ENCODE measurements around the gene PCDH8.

PCDH8 gene

DNA sequence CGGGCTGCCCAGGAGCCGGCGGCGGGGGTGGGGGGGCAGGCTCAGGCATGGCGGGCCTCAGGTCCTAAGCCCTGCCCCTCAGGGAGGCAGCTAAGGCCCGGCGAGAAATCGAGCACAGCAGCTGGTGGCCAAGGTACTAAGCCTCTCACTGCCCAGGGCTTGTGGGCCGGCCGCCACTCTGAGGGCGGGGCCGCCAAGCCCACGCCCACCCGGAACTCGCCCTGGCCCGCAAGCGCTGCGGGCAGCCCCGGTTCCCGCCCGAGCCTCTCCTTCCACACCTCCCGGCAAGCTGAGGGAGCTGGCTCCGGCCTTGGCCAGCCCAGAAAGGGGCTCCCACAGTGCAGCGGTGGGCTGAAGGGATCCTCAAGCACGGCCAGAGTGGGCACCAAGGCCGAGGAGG lies 33.1 kb downstream of the PCDH8 start:
- TF ChIP-seq POLR2AphosphoS5 (IDR thresholded peaks at IDR 0.05; ENCODE audit: borderline replicate concordance, low read depth, low read length), result no peak
- no peak for TF ChIP-seq EZH2 (IDR thresholded peaks at IDR 0.05)
- no peak for TF ChIP-seq FOXP2 (optimal IDR thresholded peaks at IDR 0.05; ENCODE audit: control extremely low read depth, extremely low read length, insufficient read depth)
- no peaks in the 10 kb centered on the region for H3K36me3 ChIP-seq (ENCODE audit: insufficient read depth, low read length)
- H3K9ac ChIP-seq (ENCODE audit: insufficient read length), result no peak overlapping the region
- no peak overlapping the region for H3K27ac ChIP-seq
- H3K9me3 ChIP-seq (ENCODE audit: low read depth, low read length), result no peaks in the 10 kb centered on the region
- DNase-seq (ENCODE audit: low read depth, low spot score), result no peak
- no peak overlapping the region for H3K4me3 ChIP-seq

DNA sequence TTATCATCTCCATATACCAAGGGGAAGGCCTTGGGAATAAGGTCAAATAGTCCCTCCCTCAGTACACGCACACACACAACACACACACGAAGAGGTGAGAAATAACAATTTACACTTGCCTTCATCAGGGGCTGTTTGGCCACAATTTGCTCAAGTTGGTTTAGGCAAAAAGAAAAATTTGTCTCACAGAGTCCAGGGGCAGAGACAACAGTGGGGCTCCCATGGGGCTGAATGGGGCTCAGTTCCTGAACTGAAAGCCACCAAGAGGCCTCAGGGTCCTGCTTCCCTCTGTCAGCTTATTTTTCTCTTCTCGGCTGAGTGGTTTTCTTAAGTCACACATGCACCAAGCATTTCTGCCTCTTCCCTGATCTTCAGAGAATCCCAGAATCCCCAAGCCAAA lies 35.5 kb downstream of the PCDH8 start:
- Histone ChIP-seq H3K36me3 (ENCODE audit: insufficient read depth, low read length) (no peaks in the 10 kb centered on the region), H3K27ac (no peak overlapping the region), H3K4me3 (no peak overlapping the region), H3K9me3 (ENCODE audit: low read depth, low read length) (no peaks in the 10 kb centered on the region), H3K9ac (ENCODE audit: insufficient read length) (no peak overlapping the region)
- no peak for TF ChIP-seq POLR2AphosphoS5 (IDR thresholded peaks at IDR 0.05; ENCODE audit: borderline replicate concordance, low read depth, low read length)
- TF ChIP-seq EZH2 (IDR thresholded peaks at IDR 0.05), result no peak
- TF ChIP-seq FOXP2 (optimal IDR thresholded peaks at IDR 0.05; ENCODE audit: control extremely low read depth, extremely low read length, insufficient read depth), result no peak
- no peak for DNase-seq (ENCODE audit: low read depth, low spot score)

DNA sequence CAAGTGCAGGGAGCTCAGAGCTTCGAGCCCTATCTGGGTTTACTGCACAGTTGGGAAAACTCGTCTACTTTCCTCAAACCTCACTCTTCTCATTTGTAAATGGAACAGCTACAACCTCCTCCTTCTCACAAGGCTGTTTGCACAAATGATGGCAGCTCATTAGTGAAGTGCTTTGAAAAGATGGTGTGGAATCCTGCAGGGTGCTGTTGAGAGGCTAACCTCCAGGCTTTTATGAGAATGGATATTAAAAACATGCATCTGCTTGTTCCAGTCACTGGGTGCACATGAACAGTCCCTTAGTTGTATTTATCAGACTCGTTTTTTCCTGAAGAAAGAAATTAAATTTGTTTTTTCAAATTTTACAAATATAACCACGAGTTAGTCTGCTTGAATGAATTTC lies 36.6 kb downstream of the PCDH8 start:
- H3K36me3 ChIP-seq (ENCODE audit: insufficient read depth, low read length), result no peaks in the 10 kb centered on the region
- H3K27ac ChIP-seq, result peak overlapping the region; percentile 43; the same call in 1 of the 2 replicates
- no peak overlapping the region for H3K9ac ChIP-seq (ENCODE audit: insufficient read length)
- no peak for DNase-seq (ENCODE audit: low read depth, low spot score)
- TF ChIP-seq FOXP2 (optimal IDR thresholded peaks at IDR 0.05; ENCODE audit: control extremely low read depth, extremely low read length, insufficient read depth), result no peak
- TF ChIP-seq EZH2 (IDR thresholded peaks at IDR 0.05), result no peak
- no peak for TF ChIP-seq POLR2AphosphoS5 (IDR thresholded peaks at IDR 0.05; ENCODE audit: borderline replicate concordance, low read depth, low read length)
- H3K9me3 ChIP-seq (ENCODE audit: low read depth, low read length), result no peaks in the 10 kb centered on the region
- no peak overlapping the region for H3K4me3 ChIP-seq

- H3K27ac ChIP-seq, result no peak overlapping the region
- no peaks in the 10 kb centered on the region for H3K36me3 ChIP-seq (ENCODE audit: insufficient read depth, low read length)
- H3K9ac ChIP-seq (ENCODE audit: insufficient read length), result no peak overlapping the region
- TF ChIP-seq EZH2 (IDR thresholded peaks at IDR 0.05) (no peak), FOXP2 (optimal IDR thresholded peaks at IDR 0.05; ENCODE audit: control extremely low read depth, extremely low read length, insufficient read depth) (no peak), POLR2AphosphoS5 (IDR thresholded peaks at IDR 0.05; ENCODE audit: borderline replicate concordance, low read depth, low read length) (no peak)
- H3K4me3 ChIP-seq, result no peak overlapping the region
- H3K9me3 ChIP-seq (ENCODE audit: low read depth, low read length), result no peaks in the 10 kb centered on the region
- no peak for DNase-seq (ENCODE audit: low read depth, low spot score)
Measured at GRCh38 chr13:52810526-52810925, 37.9 kb downstream of the PCDH8 start.

DNA sequence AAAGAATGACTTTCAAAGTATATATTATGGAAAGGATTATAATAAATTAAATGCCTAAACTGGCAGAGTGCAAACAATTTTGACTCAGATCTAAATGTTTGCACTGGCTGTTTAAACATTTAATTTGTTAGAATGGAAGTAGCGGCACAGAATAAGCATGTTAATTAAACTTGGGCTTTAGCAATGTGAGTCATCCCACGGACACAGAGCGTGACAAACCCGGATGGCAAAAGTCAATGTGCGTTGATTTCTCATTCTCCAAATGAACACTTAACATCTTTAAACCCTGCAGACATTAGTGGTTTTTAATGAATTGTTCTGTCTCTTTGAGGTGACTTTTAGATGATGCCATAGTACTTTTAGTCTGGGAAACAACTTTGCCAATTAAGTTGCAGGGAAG lies 38.4 kb downstream of the PCDH8 start:
- Histone ChIP-seq H3K36me3 (ENCODE audit: insufficient read depth, low read length) (no peaks in the 10 kb centered on the region), H3K4me3 (no peak overlapping the region), H3K9me3 (ENCODE audit: low read depth, low read length) (no peaks in the 10 kb centered on the region), H3K9ac (ENCODE audit: insufficient read length) (no peak overlapping the region), H3K27ac (peak overlapping the region; percentile 69)
- no peak for TF ChIP-seq POLR2AphosphoS5 (IDR thresholded peaks at IDR 0.05; ENCODE audit: borderline replicate concordance, low read depth, low read length)
- no peak for TF ChIP-seq EZH2 (IDR thresholded peaks at IDR 0.05)
- no peak for TF ChIP-seq FOXP2 (optimal IDR thresholded peaks at IDR 0.05; ENCODE audit: control extremely low read depth, extremely low read length, insufficient read depth)
- no peak for DNase-seq (ENCODE audit: low read depth, low spot score)

DNA sequence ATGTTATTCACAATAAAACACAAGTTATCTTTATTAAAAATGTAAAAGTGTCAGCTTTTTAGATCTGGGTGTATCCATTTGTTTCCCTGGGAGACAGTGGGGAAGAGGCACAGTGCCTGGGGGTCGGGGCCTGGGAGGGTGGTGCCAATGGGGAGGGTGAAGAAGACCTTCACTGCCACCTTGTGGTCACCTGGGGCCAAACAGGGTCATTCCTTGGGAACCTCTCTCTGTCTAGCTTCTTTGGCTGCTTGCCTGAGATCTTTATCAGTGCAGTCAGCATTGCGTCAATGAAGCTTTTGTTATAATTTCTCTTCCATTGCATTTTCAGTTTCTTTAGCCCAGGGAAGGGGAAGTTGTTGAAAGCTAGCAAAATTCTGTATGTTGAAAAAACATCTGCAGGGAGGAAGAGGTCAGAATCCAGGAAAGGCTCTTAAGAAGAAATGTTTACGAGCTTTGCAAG lies 39.1 kb downstream of the PCDH8 start:
- Histone ChIP-seq H3K27ac (peak overlapping the region; percentile 69), H3K36me3 (ENCODE audit: insufficient read depth, low read length) (no peaks in the 10 kb centered on the region)

DNA sequence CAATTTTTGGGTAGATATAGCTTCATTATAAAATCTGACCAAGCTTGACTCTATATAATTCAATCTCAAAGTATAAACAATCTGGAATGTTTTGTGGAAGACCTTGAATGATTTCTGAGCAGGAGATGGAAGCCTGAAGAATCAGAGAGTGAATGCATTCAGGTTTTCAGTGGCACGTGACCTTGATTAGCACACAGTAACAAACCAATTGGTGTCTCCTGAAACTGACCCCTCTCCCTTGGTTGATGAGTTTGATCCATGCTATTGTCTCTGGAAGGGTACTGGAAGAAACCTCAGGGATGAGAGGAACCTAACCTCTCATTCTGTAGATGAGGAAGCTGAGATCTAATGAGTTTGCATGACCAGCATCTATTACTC lies 39.6 kb downstream of the PCDH8 start:
- Histone ChIP-seq H3K9ac (ENCODE audit: insufficient read length) (no peak overlapping the region), H3K9me3 (ENCODE audit: low read depth, low read length) (no peaks in the 10 kb centered on the region)
- no peak for TF ChIP-seq EZH2 (IDR thresholded peaks at IDR 0.05)
- TF ChIP-seq FOXP2 (optimal IDR thresholded peaks at IDR 0.05; ENCODE audit: control extremely low read depth, extremely low read length, insufficient read depth), result no peak
- TF ChIP-seq POLR2AphosphoS5 (IDR thresholded peaks at IDR 0.05; ENCODE audit: borderline replicate concordance, low read depth, low read length), result no peak

More for the DNA sequence above, 39.1 kb downstream of the PCDH8 start:
- no peak overlapping the region for H3K9ac ChIP-seq (ENCODE audit: insufficient read length)
- DNase-seq (ENCODE audit: low read depth, low spot score), result peak; percentile 89
- peak; percentile 51; the same call in 1 of the 2 replicates for TF ChIP-seq POLR2AphosphoS5 (IDR thresholded peaks at IDR 0.05; ENCODE audit: borderline replicate concordance, low read depth, low read length)
- TF ChIP-seq EZH2 (IDR thresholded peaks at IDR 0.05), result no peak
- peak overlapping the region; percentile 41; the same call in 1 of the 2 replicates for H3K4me3 ChIP-seq
- H3K9me3 ChIP-seq (ENCODE audit: low read depth, low read length), result no peaks in the 10 kb centered on the region

GRCh38 chr13:52806029-52806428 lies 42.4 kb downstream of the PCDH8 start:
- TF ChIP-seq POLR2AphosphoS5 (IDR thresholded peaks at IDR 0.05; ENCODE audit: borderline replicate concordance, low read depth, low read length) (no peak), EZH2 (IDR thresholded peaks at IDR 0.05) (no peak), FOXP2 (optimal IDR thresholded peaks at IDR 0.05; ENCODE audit: control extremely low read depth, extremely low read length, insufficient read depth) (no peak)
- Histone ChIP-seq H3K9ac (ENCODE audit: insufficient read length) (no peak overlapping the region), H3K27ac (no peak overlapping the region), H3K36me3 (ENCODE audit: insufficient read depth, low read length) (no peaks in the 10 kb centered on the region), H3K4me3 (no peak overlapping the region), H3K9me3 (ENCODE audit: low read depth, low read length) (no peaks in the 10 kb centered on the region; the same call in 1 of the 2 replicates)
- DNase-seq (ENCODE audit: low read depth, low spot score), result no peak

More for the DNA sequence above, 39.6 kb downstream of the PCDH8 start:
- no peak for DNase-seq (ENCODE audit: low read depth, low spot score)
- H3K4me3 ChIP-seq, result no peak overlapping the region
- H3K27ac ChIP-seq, result peak overlapping the region; percentile 69
- no peaks in the 10 kb centered on the region for H3K36me3 ChIP-seq (ENCODE audit: insufficient read depth, low read length)

DNA sequence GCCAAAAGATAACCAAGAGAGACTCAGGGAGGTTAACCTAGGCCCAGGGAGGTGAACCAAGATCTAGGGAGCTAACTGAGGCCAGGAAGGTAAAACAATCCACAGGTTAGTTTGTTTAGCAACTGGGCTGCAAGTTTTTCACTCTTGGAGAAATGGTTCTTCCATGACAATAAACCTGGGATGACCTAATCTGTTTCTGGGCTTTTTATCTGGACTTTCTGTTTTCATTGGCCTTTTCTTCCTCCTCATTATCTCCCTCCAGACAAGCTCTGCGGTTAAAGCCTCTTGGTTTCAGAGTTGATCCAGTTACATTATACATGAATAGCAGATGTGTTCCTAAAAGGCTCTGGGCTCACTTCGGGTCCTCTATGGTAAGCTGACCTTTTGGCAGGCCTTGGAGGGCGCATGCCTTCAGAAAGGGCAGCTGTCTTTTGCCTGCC lies 44.2 kb downstream of the PCDH8 start:
- Histone ChIP-seq H3K27ac (peak overlapping the region; percentile 68), H3K4me3 (no peak overlapping the region), H3K9me3 (ENCODE audit: low read depth, low read length) (no peaks in the 10 kb centered on the region; the same call in 1 of the 2 replicates), H3K9ac (ENCODE audit: insufficient read length) (no peak overlapping the region), H3K36me3 (ENCODE audit: insufficient read depth, low read length) (no peaks in the 10 kb centered on the region)
- no peak for DNase-seq (ENCODE audit: low read depth, low spot score)
- TF ChIP-seq POLR2AphosphoS5 (IDR thresholded peaks at IDR 0.05; ENCODE audit: borderline replicate concordance, low read depth, low read length), result no peak
- no peak for TF ChIP-seq FOXP2 (optimal IDR thresholded peaks at IDR 0.05; ENCODE audit: control extremely low read depth, extremely low read length, insufficient read depth)
- no peak for TF ChIP-seq EZH2 (IDR thresholded peaks at IDR 0.05)
